Endothelial cell of umbilical vein (primary cell): Measurements from ENCODE around the gene PPFIBP2.

Source experiments
- CTCF ChIP-seq, 2 donors: IDR thresholded peaks; 1 replicate in 1 of 2; 2 replicates in 1 of 2; pipeline ENCODE4 v1.5.1; 2011; ENCODE audit warnings: low read length in 2 of 2, mild to moderate bottlenecking in 2 of 2, moderate library complexity in 2 of 2, control low read depth in 1 of 2, inconsistent platforms in 1 of 2, low read depth in 1 of 2; ENCODE audit not compliant: insufficient read depth in 1 of 2; ENCODE audit errors: extremely low read depth in 1 of 2
- EZH2 ChIP-seq: IDR thresholded peaks from 2 replicates; pipeline ENCODE4 v1.6.1; 2012; ENCODE audit warnings: borderline replicate concordance, low read depth, mild to moderate bottlenecking, moderate library complexity, low read length, inconsistent platforms; ENCODE audit not compliant: severe bottlenecking
- JUN ChIP-seq: IDR thresholded peaks from 2 replicates; pipeline ENCODE4 v1.6.1; 2011; ENCODE audit warnings: borderline replicate concordance, low read depth; ENCODE audit not compliant: insufficient read length, insufficient read depth
- MAX ChIP-seq: IDR thresholded peaks from 2 replicates; pipeline ENCODE4 v1.6.1; 2011; ENCODE audit not compliant: insufficient read depth, insufficient read length
- MYC ChIP-seq: IDR thresholded peaks from one replicate; pipeline ENCODE4 v1.6.1; 2011; ENCODE audit warnings: mild to moderate bottlenecking, low read depth, low read length
- POLR2A ChIP-seq: IDR thresholded peaks from 2 replicates; pipeline ENCODE4 v1.6.1; 2012; ENCODE audit warnings: low read depth, mild to moderate bottlenecking, control low read depth, low read length
- POLR2AphosphoS5 ChIP-seq: IDR thresholded peaks from 2 replicates; pipeline ENCODE4 v1.6.1; 2012; ENCODE audit warnings: low read depth, mild to moderate bottlenecking, control low read depth, low read length, moderate library complexity; ENCODE audit not compliant: insufficient read depth

GRCh38 chr11:7469351-7469865, 44.4 kb upstream of the PPFIBP2 start:
- TF ChIP-seq CTCF (IDR thresholded peaks at IDR 0.05; ENCODE audit: extremely low read depth in 1 of 2, insufficient read depth in 1 of 2, low read depth in 1 of 2, low read length in 2 of 2) (no peak), EZH2 (no peak), POLR2A (no peak), MAX (no peak), JUN (no peak), POLR2AphosphoS5 (no peak), MYC (no peak)
